Iris pigment epithelial cell (primary cell): Measurements from ENCODE around the gene PLEKHG4.

ENCODE experiments used
- DNase-seq: peaks from one replicate; pipeline ENCODE4 v3.0.0-alpha.2; 2011; ENCODE audit warnings: low read depth

Gene PLEKHG4

GRCh38 chr16:67336648-67337047, 57.3 kb downstream of the PLEKHG4 start:
- no peak for DNase-seq
